ENCODE results near the gene BTBD9.

GRCh38 chr6:38158762-38159350 lies 480.9 kb downstream of the BTBD9 start:
- TF ChIP-seq, protein P1, sequence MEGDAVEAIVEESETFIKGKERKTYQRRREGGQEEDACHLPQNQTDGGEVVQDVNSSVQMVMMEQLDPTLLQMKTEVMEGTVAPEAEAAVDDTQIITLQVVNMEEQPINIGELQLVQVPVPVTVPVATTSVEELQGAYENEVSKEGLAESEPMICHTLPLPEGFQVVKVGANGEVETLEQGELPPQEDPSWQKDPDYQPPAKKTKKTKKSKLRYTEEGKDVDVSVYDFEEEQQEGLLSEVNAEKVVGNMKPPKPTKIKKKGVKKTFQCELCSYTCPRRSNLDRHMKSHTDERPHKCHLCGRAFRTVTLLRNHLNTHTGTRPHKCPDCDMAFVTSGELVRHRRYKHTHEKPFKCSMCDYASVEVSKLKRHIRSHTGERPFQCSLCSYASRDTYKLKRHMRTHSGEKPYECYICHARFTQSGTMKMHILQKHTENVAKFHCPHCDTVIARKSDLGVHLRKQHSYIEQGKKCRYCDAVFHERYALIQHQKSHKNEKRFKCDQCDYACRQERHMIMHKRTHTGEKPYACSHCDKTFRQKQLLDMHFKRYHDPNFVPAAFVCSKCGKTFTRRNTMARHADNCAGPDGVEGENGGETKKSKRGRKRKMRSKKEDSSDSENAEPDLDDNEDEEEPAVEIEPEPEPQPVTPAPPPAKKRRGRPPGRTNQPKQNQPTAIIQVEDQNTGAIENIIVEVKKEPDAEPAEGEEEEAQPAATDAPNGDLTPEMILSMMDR (IDR thresholded peaks at IDR 0.05) = no peak
- no peak for TF ChIP-seq POLR2A (IDR thresholded peaks at IDR 0.05)
